Measurements from ENCODE around the gene PLP2.
A peak's percentile ranks its signal among the peaks of the same experiment; 100 is the strongest.
"Not testable (repeated sequence)": the region's sequence is repeated elsewhere in the genome, so short reads cannot be mapped to it uniquely, and the experiment has no call there.

PLP2 gene

GRCh38 chrX:49164589-49165360 is 6.9 kb upstream of the PLP2 start:
- no peak for DNase-seq

- peak; percentile 84 for DNase-seq
Measured at GRCh38 chrX:49165901-49166881, 5.5 kb upstream of the PLP2 start.

GRCh38 chrX:49166914-49167739 is 4.6 kb upstream of the PLP2 start:
- peak; percentile 74 for DNase-seq

- DNase-seq, result no peak
Measured at GRCh38 chrX:49167740-49168108, 4.0 kb upstream of the PLP2 start.

- DNase-seq, result peak; percentile 79
Measured at GRCh38 chrX:49172280-49172780, 632 bp downstream of the PLP2 start.

- DNase-seq, result not testable (repeated sequence)
Measured at GRCh38 chrX:49173544-49173943, 1.8 kb downstream of the PLP2 start.

GRCh38 chrX:49174723-49175122 is 3.0 kb downstream of the PLP2 start:
- DNase-seq, result no peak

- DNase-seq, result no peak
Measured at GRCh38 chrX:49175435-49176274, 4.0 kb downstream of the PLP2 start.

GRCh38 chrX:49176421-49177326 is 5.0 kb downstream of the PLP2 start:
- no peak for DNase-seq

GRCh38 chrX:49177338-49177833 is 5.7 kb downstream of the PLP2 start:
- peak; percentile 36 for DNase-seq

- DNase-seq, result no peak
Measured at GRCh38 chrX:49177873-49178480, 6.3 kb downstream of the PLP2 start.

- DNase-seq, result no peak
Measured at GRCh38 chrX:49178537-49178936, 6.8 kb downstream of the PLP2 start.

- DNase-seq, result no peak
Measured at GRCh38 chrX:49179358-49179757, 7.7 kb downstream of the PLP2 start.

GRCh38 chrX:49183701-49184281 is 12.1 kb downstream of the PLP2 start:
- no peak for DNase-seq

GRCh38 chrX:49184294-49185281 is 12.9 kb downstream of the PLP2 start:
- peak; percentile 42 for DNase-seq

- DNase-seq, result peak; percentile 74
Measured at GRCh38 chrX:49186125-49187027, 14.7 kb downstream of the PLP2 start, which contains the start of gene PRICKLE3. Gene PRICKLE3 (minus strand): TSS chrX:49186373. CDS start chrX:49186297, 76 bp downstream.

GRCh38 chrX:49187028-49187394 is 15.3 kb downstream of the PLP2 start:
- DNase-seq, result no peak

All from CD4-positive, alpha-beta T cell treated with Interleukin-21 for 1 hour (primary cell).